IPS-NIHi7 (cell line): ENCODE measurements around the gene ABCC3.
"Not testable (repeated sequence)": the region's sequence is repeated elsewhere in the genome, so short reads cannot be mapped to it uniquely, and the experiment has no call there.

Source experiments
- DNase-seq: peaks from one replicate; pipeline ENCODE4 v3.0.0; 2012; ENCODE audit warnings: mixed read lengths; ENCODE audit errors: extremely low spot score

ABCC3 gene

DNA sequence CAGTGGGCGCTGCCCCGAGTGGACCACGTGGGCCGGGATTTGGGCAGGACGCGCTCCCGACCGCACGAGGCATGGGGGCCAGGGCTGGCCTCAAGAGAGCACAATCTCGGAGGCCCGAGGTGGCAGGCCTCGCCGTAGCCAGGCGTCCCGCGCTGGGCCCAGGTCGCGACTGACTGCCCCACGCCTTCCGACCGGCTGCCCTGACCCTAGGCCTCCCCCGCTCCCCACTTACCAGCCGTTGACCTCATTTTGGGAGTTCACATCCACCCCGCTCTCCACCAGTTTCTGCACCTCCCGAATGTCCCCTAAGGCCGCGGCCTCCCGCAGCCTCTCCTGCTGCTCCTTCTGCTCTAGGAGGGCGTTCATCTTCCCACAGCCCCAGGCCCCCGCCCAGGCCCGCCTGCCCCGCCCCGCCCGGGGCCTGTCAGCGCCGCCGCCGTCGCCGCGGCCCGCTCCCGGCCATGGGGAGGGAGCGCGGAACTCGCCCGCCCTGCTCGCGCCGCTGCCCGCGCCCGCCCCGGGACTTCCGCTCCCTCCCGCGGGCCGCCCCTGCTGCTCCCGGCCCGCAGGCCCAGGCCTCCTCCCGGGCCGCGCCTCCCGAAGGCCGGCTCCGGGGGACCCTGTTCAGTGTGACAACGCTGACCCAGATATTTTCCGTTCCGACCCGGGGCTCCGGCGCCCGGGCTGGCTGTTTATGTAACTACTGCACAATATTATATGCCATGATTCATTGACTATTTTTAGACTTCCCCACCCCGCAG lies 72.8 kb downstream of the ABCC3 start, which contains the start of gene ANKRD40:
Gene ANKRD40, minus strand, starts transcription at position 626 of the 761 bp plus-strand sequence. Its CDS starts 260 bp downstream, at position 366.
- peak; percentile 84 for DNase-seq

DNA sequence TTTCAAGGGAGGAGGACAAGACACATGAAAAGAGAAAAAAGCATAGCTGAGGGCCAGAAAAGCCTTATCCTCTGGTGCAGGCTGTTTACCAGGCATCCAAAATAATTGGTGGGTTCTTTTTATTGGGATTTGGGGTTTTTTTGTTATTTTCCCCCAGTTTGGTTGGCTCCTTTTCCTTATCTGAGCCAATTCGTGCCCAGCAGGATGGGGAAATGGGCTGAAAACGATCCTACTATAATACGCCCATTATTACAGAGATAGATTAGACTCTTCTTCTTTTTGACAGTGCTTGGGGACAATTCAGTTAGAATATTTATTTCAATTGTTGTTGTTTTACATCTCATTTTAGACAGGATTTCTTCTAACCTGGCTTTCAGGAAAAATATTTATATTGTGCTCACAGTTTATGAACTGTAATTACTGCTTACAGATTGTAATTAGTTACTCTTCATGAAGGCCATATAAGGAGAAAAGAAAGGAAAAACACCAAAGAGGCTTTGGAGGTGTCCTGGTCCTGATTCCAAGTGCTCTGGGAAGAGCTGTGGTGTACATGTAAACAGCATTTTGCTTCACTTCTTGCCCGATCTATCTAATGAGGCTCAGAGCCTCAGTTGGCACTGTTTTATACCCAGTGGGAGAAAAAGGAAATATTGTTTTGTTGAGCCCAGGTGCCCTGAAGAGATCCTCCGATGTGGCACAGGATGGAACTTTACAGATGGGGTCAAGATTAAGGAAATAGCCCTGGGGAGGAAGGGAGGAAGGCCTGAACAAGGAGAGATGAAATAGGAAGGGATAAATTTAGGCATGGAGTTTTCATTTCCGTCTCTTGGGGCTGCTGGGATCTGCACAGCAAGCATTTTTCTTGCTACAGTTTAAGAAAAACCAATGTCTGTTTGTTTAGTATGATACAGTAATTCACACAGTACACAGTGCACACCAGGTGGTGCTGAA lies 73.6 kb downstream of the ABCC3 start:
- DNase-seq, result no peak

DNA sequence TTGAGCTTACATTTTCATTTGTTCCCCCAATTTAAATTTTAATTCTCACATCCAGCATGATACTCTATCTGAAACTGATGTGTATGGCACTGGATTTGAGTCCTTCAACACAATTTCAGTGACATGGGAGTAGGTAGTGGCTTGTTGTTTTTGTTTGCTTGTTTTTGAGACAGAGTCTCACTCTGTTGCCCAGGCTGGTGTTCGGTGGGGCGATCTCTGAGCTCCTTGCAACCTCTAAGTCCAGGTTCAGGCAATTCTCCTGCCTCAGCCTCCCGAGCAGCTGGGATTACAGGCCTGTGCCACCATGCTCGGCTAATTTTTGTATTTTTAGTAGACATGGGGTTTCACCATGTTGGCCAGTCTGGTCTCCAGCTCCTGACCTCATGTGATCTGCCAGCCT lies 74.4 kb downstream of the ABCC3 start:
- DNase-seq, result not testable (repeated sequence)

DNA sequence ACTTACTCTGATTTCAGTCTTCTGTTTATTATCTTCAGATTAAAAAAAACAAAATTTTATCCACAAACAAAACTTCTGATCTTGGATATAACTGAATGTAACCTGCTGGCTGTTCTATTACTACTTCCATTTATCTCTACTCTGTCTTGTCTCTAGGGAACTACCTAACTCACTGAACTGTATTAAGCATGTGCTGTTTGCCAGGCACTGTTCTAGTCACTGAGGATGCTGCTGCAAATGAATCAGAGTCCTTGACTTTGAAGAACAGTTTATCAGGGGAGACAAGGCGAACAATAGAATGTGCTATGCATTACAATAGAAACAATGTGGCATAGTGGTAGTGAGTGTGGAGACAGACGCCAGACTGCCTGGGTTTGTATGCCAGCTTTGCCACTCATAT lies 75.3 kb downstream of the ABCC3 start:
- DNase-seq, result no peak

DNA sequence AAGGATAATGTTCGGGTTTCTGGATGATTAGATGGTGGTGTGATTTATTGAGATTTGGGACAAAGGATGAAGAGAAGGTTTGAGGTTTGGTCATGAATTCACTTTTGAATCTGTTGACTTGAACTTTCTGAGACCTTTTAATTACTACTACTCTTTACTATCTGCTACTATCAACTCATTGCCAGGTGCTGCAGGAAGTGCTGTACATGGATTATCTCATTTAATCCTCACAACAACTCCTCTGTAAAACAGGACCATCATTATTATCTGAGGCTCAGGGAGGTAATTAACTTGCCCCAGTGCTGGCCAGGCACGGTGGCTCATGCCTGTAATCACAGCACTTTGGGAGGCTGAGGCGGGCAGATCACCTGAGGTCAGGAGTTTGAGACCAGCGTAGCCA lies 76.0 kb downstream of the ABCC3 start:
- no peak for DNase-seq

DNA sequence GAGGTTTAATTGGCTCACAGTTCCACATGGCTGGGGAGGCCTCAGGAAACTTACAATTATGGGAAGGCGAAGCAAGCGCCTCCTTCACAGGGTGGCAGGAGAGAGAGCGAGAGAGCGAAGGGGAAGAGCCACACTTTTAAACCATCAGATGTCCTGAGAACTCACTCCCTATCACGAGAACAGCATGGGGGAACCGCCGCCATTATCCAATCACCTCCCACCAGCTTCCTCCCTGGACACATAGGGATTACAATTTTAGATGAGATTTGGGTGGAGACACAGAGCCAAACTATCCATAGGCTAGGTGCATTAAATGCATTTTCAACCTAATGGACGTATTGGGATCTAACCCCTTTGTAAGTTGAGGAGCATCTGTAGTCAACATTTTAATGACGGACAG lies 78.0 kb downstream of the ABCC3 start:
- DNase-seq, result no peak

DNA sequence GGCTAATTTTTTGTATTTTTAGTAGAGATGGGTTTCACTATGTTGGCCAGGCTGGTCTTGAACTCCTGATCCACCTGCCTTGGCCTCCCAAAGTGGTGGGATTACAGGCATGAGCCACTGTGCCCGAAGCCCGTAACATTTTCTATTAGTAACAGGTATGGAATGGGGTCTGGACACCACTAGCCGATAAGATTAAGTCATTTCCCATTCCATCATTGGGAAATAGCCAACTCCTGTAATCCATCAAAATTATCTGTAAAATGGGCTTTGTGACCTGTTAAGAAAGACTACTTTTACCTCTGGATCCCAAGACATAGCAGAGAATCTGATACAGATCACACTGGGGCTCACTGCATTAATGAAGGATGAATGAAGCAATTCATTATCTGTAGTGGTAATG lies 80.8 kb downstream of the ABCC3 start:
- no peak for DNase-seq

DNA sequence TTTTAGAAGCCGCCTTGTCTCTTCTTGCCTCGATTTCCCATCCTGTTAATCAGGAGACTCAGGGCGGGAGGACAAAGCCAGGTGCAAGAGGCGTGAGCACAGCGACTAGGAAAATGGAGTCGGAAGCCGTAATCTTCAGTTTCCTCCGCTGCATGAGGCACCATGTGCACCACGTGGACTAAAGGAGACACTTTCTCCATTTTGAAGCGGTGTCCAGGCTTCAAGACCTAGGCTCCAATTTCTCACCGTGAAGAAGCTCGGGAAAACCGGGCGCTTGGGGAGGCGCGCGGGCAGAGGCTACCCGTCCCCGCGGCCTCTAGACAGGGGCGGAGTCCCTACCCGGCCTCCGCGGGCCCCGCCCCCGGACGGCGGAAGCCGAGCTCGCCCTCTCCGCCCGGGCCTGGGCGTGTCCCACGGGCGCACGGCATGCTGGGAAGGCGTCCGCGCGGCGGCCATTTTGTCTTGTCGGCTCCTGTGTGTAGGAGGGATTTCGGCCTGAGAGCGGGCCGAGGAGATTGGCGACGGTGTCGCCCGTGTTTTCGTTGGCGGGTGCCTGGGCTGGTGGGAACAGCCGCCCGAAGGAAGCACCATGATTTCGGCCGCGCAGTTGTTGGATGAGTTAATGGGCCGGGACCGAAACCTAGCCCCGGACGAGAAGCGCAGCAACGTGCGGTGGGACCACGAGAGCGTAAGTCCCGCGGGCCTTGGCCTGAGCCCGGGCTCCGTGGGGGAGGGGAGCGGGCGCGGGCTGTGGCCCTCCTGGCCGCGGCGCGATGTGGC lies 84.7 kb downstream of the ABCC3 start, which contains the start of gene LUC7L3:
Gene LUC7L3, plus strand, starts transcription at position 460 of the 780 bp plus-strand sequence. Its CDS starts 130 bp downstream, at position 590.
- DNase-seq, result peak; percentile 97

DNA sequence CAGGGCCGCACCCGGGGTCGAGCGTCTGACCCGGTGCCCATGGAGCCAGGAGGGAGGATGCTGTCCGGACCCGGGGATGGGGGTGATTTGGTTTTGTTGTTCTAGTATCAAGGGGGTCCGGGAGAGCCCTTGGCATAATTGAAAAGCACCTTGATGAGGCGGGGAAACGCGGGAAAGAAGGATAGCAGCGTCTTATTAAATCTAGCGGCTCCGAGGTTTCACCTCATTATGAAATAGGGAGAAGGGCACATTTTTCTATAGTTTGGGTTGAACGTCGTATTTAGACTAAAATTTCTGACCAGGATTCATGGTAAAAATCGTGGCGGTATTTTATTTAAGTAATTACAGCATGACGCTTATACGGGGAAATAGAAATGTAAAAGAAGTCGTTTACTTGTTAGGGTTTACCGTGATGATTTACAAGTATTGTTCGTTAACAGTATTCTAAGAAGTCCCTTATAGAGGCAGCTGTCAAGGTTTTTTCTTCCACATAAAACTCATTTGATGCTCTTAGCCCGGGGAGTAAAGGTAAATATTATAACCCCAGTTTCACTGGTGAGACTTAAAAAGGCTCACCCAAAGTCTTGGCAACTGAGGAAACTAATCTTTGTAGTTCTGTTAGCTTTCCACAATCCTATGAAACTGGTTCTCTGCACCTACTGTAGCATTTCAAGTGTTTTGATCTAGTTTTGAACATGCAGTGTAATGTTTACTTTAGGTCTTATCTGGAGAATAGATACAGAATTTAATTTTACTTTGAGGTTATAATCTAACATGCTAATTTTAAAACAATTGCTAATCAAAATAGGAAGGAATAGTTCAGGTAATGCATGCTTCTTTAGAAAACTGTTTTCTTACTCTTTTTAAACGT lies 85.5 kb downstream of the ABCC3 start:
- no peak for DNase-seq

DNA sequence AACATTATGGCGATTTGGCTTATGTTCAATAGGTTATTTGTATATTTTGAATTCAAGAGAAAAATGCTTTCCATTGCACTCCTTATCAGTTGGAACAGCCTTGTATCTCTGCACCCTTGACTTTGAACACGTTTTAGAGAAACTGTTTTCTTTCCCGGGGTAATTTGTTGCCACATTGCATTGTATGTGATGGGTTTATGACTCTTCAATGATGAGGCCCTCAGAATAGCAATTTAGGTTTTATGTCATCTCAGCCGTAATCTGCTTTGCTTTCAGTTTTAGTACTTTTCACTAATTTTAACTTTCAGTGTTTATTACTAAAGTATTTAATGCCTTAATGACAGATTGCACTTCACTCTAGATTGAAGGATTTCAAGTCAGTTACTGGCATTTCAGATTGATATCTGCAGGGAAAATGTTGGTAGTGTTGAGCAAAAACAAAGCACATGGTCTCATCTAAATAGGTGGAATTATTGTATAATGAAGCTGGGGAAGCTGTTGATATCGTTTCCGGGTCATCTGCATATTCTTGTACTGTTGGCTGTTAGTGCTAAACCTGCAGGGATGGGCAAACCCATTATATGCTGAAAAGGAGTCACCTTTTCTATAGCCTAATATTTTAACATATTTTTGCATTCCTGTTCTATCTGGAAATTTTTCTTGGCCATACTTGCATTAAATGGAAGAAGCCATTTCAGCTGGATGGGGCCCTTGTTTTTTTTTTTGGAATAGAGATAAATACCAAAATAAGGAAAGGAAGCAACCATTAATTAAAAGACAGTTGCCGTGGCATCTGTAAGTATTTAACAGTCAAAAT lies 86.7 kb downstream of the ABCC3 start:
- no peak for DNase-seq

DNA sequence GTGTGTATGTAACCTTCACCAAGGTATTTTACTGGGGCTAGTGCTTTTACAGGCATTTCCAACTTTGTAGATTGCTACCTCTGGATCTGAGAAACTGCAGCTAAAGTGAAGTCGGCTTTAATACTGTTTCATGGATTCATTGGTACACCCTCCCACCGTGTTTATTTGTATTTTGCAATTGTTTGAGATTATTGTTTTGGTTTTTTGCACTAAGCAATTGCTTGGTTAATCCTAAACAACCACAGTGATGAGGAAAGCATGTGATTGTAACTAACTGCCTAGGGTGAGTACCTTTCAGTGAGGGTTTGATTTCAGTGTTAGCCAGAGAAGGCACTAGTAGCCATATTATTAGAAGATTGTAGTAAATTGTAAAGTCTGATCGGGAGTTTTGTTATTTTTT lies 88.1 kb downstream of the ABCC3 start:
- no peak for DNase-seq

DNA sequence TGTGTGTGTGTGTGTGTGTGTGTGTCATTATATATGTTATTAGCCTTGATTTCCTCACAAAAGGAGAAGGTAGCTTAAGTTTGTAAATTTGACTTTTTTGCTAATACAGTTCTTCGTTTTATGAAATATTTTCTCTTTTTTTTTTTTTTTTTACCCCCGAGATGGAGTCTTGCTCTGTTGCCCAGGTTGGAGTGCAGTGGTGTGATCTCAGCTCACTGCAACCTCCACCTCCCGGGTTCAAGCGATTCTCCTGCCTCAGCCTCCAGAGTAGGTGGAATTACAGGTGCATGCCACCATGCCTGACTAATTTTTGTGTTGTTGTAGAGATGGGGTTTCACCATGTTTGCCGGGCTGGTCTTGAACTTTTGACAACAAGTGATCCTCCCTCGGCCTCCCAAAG lies 89.9 kb downstream of the ABCC3 start:
- not testable (repeated sequence) for DNase-seq

DNA sequence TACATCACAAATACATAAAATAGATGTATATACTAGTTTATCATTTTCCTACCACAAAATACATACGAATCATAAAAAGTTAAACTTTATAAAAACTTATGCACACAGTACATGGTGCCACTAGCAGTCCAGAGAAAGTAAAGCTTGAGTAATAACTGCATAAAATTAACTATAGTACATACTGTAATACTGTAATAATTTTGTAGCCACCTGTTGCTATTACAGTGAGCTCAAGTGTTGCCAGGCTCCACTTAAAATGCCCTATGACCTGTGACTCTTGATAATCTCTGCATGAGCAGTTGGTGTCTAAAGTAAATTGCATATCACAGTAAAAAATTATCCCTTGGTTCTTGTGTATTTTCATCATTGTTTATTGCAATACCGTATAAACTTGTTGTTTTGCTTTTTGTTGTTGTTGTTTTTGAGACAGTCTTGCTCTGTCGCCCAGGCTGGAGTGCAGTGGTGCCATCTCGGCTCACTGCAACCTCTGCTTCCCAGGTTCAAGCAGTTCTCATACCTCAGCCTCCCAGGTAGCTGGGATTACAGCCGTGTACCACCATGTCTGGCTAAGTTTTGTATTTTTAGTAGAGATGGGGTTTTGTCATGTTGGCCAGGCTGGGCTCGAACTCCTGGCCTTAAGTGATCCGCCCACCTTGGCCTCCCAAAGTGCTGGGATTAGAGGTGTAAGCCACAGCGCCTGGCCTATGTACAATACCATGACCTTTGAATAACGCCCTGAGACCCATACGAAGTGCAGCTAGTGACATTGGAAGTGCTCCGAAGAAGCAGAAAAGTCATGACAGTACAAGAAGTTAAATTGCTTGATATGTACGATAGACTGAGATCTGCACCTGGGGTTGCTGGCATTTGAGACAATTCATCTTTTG lies 91.3 kb downstream of the ABCC3 start:
- DNase-seq, result no peak

DNA sequence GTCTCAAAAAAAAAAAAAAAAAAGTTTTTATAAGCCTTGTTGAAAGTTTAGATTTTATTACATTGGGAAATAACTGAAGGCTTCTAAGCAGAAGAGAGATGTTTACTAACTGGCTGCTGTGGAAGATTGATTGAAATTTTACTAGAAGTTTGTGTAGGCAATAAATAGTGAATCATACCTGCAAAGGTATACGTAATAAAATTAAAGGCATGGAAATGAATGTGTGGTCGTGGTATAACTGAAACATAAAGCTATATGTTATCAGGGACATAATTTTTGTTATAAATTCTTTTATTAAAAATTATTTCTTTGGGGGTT lies 93.4 kb downstream of the ABCC3 start:
- DNase-seq, result no peak

DNA sequence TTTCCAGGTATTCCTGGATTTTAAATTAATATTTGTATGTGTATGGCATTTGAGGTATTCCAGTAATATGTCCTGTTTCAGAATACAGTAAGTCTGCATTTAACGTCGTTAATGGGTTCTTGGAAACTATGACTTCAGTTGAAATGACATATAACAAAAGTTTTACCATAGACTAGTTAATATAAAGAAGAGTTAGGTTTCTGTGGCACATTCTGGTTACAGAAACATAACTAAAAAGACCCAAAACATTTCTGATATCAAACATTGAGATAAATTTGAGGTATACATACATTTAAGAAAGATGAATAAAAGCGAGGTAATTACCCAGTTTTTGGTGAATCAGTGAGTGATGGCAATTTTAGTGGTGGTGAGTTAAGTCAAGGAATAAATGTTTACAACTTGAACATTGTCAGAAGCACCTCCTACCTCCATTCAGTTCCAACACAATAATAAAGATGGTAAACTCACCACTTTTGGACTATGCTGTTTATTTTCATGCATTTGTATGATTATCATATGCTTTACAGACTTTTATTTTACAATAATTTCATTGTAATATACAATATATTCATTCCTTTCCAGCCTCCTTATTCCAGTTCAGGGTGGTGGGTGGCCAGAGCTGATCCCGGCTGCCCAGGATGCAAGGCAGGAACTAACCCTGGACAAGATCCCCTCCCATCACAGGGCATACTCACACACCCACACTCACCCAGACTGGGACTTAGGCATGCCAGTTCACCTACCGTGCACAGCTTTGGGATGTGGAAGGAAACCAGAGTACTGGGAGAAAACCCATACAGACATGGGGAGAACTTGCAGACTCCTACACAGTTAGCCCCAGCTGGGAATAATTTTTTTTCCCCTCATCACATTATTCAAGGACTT lies 94.4 kb downstream of the ABCC3 start:
- DNase-seq, result no peak

DNA sequence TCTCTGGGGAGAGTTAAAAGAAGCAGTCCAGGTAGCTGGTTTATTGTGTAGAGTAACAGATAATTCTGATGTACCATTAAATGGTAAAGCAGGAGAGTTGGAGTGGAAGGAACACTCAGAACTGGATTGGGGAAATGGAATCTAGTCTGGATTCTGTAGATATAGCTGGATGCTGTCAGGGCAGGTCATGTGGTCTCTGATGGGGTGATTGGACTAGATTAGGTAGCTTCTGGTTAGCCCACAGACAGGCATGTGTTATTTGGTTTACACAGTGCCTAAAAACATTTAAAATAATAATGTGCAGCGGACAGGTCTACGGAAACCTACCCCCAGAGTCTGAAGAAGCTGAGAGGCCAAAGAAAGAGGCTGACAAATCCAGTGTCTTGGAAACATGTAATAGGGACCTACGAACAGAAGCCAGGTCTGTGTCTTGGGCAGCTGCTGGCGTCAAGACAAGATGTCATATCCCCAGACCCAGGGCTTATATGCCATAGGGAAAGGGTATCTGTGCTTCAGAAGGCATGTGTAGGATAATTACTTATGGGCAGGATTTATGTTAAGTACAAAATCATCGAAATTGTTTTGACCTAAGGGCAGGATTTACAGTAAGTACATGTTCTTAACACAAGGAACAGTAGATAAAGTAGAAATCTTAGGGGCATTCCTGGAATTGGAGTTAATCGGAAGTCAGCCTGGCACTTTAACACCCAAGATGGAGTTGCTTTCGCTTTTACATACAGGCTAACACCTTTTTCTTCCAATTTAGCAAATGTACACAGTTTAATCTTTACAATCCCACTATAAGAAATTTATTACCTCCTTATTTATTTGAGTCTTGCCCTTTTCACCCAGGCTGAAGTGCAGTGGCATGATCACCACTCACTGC lies 97.1 kb downstream of the ABCC3 start:
- no peak for DNase-seq

DNA sequence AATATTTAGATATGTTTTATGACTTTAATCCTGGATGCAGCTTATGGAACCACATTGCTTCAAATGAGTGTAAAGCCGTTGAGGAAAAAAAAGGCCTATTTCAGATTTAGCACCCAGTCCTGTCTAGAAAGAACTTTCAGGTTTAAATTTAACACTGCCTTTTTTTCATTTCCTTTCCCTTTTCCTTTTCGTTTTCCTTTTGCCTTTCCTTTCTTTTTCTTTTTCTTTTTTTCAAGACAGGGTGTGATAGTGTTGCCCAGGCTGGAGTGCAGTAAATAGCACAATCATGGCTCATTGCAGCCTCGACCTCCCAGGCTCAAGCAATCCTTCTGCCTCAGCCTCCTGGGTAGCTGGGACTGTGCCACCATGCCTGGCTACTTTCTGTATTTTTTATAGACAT lies 100.6 kb downstream of the ABCC3 start:
- DNase-seq, result no peak
